ENCODE measurements around the gene TDP1.
"Not testable (repeated sequence)": the region's sequence is repeated elsewhere in the genome, so short reads cannot be mapped to it uniquely, and the experiment has no call there.

TDP1 gene

GRCh38 chr14:89990218-89990617 is 34.5 kb downstream of the TDP1 start:
- no peak for DNase-seq (ENCODE audit: low read depth)

GRCh38 chr14:89990623-89991275 is 35.0 kb downstream of the TDP1 start:
- DNase-seq (ENCODE audit: low read depth) = no peak

- DNase-seq (ENCODE audit: low read depth) = no peak
These were observed 36.5 kb downstream of the TDP1 start for GRCh38 chr14:89992273-89992672.

DNA sequence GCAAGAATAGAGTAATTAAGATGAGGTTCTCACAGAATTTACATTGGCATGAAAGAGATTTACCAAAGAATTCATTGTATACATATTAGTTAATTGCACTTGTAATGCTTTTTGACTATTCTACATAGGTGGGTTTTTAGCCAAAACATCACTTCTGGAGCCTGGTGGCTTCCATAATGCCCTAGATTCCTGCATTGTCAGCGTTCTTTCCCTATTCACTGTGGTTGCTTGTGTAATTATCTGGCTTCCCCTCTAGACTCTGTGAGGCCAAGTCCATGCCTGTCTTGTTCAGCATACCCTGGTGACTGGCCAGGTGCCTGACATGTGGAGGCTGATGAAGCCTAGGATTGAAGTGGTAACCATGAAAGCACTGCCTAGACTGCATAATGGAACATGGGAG is 41.2 kb downstream of the TDP1 start:
- no peak for DNase-seq (ENCODE audit: low read depth)

DNA sequence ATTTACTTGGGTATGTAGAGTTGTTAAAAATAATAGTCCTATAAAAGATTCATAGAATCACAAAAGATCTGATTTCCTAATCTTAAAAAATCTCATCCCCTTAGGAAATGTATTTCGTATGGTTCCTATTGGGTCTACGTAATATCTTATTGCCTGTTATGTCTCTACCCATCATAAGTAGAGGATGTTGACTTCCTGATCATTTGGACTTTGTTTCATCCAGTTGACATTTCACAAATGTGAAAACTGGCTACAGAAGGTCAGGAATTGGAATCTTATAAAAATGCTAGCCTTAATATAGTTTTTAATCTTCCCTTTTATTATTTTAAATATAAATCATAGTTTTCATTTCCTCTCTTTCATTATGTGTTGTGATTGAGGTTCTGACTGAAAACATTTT is 45.2 kb downstream of the TDP1 start:
- DNase-seq (ENCODE audit: low read depth) = no peak

- DNase-seq (ENCODE audit: low read depth) = no peak
These were observed 48.0 kb downstream of the TDP1 start for GRCh38 chr14:90003526-90004307.

DNA sequence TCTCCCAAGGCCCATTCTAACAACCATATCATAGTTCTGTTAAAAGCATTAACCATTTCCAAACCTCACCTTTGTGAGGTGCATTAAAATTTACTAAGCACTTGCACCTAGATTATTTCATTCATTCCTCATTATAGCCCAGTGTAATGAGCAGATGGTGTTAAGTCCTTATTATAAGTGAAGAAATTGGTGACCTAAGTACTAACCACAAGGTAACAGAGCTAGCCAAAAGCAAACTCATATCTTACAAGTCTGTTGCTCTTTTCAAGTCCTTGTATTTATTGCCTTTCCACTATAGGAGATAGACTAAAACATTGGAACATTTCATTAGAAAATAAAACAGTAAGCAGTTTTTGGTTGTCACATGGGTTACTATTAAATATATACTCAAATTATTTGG is 49.7 kb downstream of the TDP1 start:
- DNase-seq (ENCODE audit: low read depth) = no peak

DNA sequence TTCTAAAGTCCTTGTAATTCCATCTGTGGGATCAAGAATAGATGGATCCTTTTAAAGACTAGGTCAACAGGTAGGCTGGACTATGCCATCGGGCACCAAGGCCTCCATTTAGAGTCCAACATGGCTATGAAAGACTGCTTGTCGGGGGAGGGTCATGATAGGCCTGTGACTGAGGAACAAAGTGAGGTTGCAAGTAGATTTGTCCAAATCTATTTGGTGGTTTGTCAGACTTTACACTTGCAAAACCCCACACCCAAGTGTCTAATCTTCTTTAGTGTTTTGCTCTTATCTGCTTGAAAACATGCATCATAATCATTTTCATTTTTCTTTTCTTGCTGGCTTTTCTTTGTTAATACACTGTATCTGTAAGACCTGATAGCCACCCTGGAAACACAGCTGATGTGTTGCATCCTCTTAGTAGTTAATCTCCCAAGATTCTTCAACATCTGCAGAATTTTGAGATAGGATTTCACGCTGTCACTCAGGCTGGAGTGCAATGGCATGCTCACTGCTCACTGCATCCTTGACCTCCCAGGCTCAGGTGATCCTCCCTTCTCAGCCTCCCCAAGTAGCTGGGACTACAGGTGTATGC is 50.3 kb downstream of the TDP1 start:
- no peak for DNase-seq (ENCODE audit: low read depth)

- DNase-seq (ENCODE audit: low read depth) = no peak
These were observed 61.6 kb downstream of the TDP1 start for GRCh38 chr14:90017371-90017770.

GRCh38 chr14:90019824-90020523 is 64.2 kb downstream of the TDP1 start:
- no peak for DNase-seq (ENCODE audit: low read depth)

GRCh38 chr14:90023176-90023896 is 67.6 kb downstream of the TDP1 start:
- no peak for DNase-seq (ENCODE audit: low read depth)

GRCh38 chr14:90024910-90025309 is 69.2 kb downstream of the TDP1 start:
- no peak for DNase-seq (ENCODE audit: low read depth)

DNA sequence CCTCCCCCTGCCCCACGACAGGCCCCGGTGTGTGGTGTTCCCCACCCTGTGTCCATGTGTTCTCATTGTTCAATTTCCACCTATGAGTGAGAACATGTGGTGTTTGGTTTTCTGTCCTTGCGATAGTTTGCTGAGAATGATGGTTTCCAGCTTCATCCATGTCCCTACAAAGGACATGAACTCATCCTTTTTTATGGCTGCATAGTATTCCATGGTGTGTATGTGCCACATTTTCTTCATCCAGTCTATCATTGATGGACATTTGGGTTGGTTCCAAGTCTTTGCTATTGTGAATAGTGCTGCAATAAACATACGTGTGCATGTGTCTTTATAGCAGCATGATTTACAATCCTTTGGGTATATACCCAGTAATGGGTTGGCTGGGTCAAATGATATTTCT is 70.9 kb downstream of the TDP1 start:
- DNase-seq (ENCODE audit: low read depth) = not testable (repeated sequence)

DNA sequence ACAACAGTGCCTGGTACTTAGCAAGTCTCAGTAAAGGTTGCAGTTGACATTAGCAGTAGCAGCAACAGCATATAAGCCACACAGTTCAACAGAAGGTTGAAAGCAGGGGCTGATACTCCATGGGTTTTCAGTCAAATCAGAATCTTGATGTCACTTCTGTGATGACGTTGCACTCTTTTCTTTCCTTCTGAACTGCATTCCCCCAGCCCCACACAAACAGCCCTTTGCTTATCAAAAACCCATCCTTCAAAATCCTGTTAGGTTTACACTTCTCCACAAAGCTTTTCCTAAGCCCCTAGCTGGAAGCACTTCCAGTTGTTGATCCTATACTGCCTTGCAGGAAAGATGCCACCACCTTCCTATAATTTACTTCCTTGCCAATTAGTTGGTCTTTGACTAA is 72.1 kb downstream of the TDP1 start:
- DNase-seq (ENCODE audit: low read depth) = no peak

DNA sequence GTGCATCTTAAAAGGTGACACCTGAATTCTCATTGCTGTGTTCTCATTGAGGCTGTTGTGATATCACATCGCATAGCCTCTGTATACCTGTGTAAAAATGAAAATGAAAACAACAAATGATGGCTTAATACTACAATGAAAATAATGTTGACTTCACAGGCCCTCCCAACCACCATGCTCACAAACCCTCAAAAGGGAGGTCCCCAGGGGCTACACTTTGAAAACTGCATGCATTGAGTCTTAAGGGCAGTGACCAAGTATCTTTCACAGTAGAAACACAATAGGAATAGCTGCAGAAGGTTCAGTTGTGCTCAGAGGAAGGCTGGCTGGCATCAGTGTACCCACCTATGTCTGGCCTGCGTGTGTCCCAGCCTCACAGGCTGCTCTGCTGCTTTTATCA is 78.4 kb downstream of the TDP1 start:
- no peak for DNase-seq (ENCODE audit: low read depth)

DNA sequence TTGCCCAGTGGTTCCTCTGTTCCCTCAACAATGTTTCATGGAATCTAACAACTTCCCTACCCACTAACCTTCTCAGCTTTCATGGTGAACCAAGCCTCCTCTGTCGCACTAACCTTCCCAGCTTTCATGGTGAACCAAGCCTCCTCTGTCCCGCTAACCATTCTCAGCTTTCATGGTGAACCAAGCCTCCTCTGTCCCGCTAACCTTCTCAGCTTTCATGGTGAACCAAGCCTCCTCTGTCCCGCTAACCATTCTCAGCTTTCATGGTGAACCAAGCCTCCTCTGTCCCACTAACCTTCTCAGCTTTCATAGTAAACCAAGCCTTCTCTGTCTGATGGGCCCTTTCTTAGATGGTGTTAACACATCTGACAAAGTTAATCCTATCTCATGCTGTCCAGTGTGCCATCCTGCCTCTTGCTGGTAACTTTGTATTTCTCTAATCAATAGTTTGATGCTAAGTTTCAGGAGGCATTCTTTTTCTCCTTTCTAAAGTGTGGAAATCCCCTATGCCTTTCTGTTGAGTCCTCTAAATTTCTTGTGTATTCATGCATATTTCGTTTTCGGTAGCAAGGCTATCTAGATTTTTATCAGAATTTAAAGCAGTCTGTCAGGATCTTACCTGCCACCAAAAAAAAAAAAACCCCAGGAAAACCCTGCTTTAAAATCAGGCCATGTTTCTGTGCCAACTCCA is 79.3 kb downstream of the TDP1 start:
- DNase-seq (ENCODE audit: low read depth) = no peak

- no peak for DNase-seq (ENCODE audit: low read depth)
These were observed 83.7 kb downstream of the TDP1 start for GRCh38 chr14:90039253-90040010.

- DNase-seq (ENCODE audit: low read depth) = no peak
These were observed 84.7 kb downstream of the TDP1 start for GRCh38 chr14:90040411-90040810.

DNA sequence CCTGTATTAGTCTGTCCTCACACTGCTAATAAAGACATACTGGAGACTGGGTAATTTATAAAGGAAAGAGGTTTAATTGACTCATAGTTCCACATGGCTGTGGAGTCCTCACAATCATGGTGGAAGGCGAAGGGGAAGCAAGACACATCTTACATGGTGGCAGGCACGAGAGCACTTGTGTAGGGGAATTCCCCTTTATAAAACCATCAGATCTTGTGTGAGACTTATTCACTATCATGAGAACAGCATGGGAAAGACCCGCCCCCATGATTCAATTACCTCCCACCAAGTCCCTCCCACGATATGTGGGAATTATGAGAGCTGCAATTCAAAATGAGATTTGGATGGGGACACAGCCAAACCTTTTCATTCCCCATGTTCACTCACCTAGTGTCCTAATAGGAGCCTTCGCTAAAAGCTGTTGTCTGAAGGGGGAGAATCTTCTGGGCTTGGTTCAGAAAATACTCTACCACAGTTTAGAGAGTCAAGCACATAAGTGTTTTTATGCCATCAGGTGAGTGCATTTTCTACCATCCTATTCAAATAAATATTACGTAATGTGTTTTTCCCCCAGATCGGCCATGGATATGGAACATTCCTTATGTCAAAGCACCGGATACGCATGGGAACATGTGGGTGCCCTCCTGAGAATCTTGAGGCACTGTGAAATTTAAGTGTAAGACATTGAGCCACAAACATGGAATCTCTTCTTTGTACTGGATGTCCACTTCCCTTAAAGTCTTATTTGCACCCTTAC is 86.9 kb downstream of the TDP1 start:
- no peak for DNase-seq (ENCODE audit: low read depth)

GRCh38 chr14:90045616-90046015 is 89.9 kb downstream of the TDP1 start:
- no peak for DNase-seq (ENCODE audit: low read depth)
